GM18951 (cell line): ENCODE measurements around the gene NAA80.
"Not testable (repeated sequence)": the region's sequence is repeated elsewhere in the genome, so short reads cannot be mapped to it uniquely, and the experiment has no call there.

ENCODE experiments used
- POLR2A ChIP-seq: IDR thresholded peaks from 4 replicates; pipeline ENCODE4 v1.6.1; 2011; ENCODE audit warnings: mild to moderate bottlenecking; ENCODE audit not compliant: insufficient read length, insufficient read depth; ENCODE audit errors: extremely low read depth
- in situ Hi-C: fragments of 300-500 bp; cut with MboI; formaldehyde crosslinking; loops from one replicate; pipeline ENCODE4 v1.12.0; 2022; ENCODE audit warnings: low sequenced_read_pairs, mixed read lengths, inconsistent platforms; ENCODE audit not compliant: unreplicated experiment

Gene NAA80

GRCh38 chr3:50286322-50287227 lies 12.6 kb downstream of the NAA80 start:
- no peak for TF ChIP-seq POLR2A
- in situ Hi-C loops: no loop called here

GRCh38 chr3:50284121-50284520 lies 15.1 kb downstream of the NAA80 start:
- in situ Hi-C loops: not testable (repeated sequence)

GRCh38 chr3:50279255-50280016 lies 19.8 kb downstream of the NAA80 start:
- in situ Hi-C loops: no loop called here
- no peak for TF ChIP-seq POLR2A

GRCh38 chr3:50278880-50279224 lies 20.4 kb downstream of the NAA80 start, which contains the start of gene LSMEM2:
TSS of gene LSMEM2 (plus strand) at chr3:50279087. CDS start at chr3:50279114, 27 bp downstream.
- in situ Hi-C loops: no loop called here
- no peak for TF ChIP-seq POLR2A

- TF ChIP-seq POLR2A: no peak
- in situ Hi-C loops: no loop called here
These were observed 20.9 kb downstream of the NAA80 start for GRCh38 chr3:50278123-50278879.

- TF ChIP-seq POLR2A: no peak
- in situ Hi-C loops: no loop called here
These were observed 22.5 kb downstream of the NAA80 start for GRCh38 chr3:50276762-50277101.

- in situ Hi-C loops: no loop called here
- no peak for TF ChIP-seq POLR2A
These were observed 23.0 kb downstream of the NAA80 start for GRCh38 chr3:50275996-50276761.

- in situ Hi-C loops: no loop called here
- TF ChIP-seq POLR2A: no peak
These were observed 23.8 kb downstream of the NAA80 start for GRCh38 chr3:50275141-50275995.

GRCh38 chr3:50274371-50275104 lies 24.7 kb downstream of the NAA80 start:
- no peak for TF ChIP-seq POLR2A
- in situ Hi-C loops: no loop called here

GRCh38 chr3:50273689-50274065 lies 25.5 kb downstream of the NAA80 start:
- TF ChIP-seq POLR2A: no peak
- in situ Hi-C loops: no loop called here

- in situ Hi-C loops: no loop called here
- no peak for TF ChIP-seq POLR2A
These were observed 26.1 kb downstream of the NAA80 start for GRCh38 chr3:50272911-50273688.

GRCh38 chr3:50272538-50272910 lies 26.7 kb downstream of the NAA80 start:
- in situ Hi-C loops: not testable (repeated sequence)
